Cerebellar nuclear complex (tissue), 1 donor: Measurements from ENCODE around the gene ABCG2.

Experiments
- DNase-seq, 2 experiments: peaks; one replicate each; lab custom pipeline; 2025; lab: John Stamatoyannopoulos, UW

Gene ABCG2

GRCh38 chr4:88063634-88064296, 94.7 kb downstream of the ABCG2 start:
- DNase-seq, result no peak

- no peak for DNase-seq
Observed at GRCh38 chr4:88062843-88063242, 95.6 kb downstream of the ABCG2 start.

GRCh38 chr4:88062311-88062710, 96.1 kb downstream of the ABCG2 start:
- no peak for DNase-seq

- no peak for DNase-seq
Observed at GRCh38 chr4:88060431-88060830, 98.0 kb downstream of the ABCG2 start.

GRCh38 chr4:88059766-88060165, 98.7 kb downstream of the ABCG2 start:
- DNase-seq, result no peak

GRCh38 chr4:88058295-88058694, 100.1 kb downstream of the ABCG2 start:
- no peak for DNase-seq

- no peak for DNase-seq
Observed at GRCh38 chr4:88054901-88055300, 103.5 kb downstream of the ABCG2 start.

GRCh38 chr4:88054229-88054628, 104.2 kb downstream of the ABCG2 start:
- DNase-seq, result no peak

GRCh38 chr4:88045021-88045420, 113.4 kb downstream of the ABCG2 start:
- no peak for DNase-seq

- DNase-seq, result no peak
Observed at GRCh38 chr4:88043586-88044340, 114.7 kb downstream of the ABCG2 start.

- no peak for DNase-seq
Observed at GRCh38 chr4:88043001-88043400, 115.4 kb downstream of the ABCG2 start.

- no peak for DNase-seq
Observed at GRCh38 chr4:88041626-88042025, 116.8 kb downstream of the ABCG2 start.

- DNase-seq, result no peak
Observed at GRCh38 chr4:88040707-88041106, 117.7 kb downstream of the ABCG2 start.
